Activated T-cell treated with anti-CD3 and anti-CD28 coated beads, Interleukin-2, amount 50 U/mL, for 48 hours (primary cell): ENCODE data around the gene RUNX2.

Experiments used
- DNase-seq, 2 experiments: peaks; one replicate each; pipeline ENCODE4 v3.0.0-alpha.2; 2020

RUNX2 gene

GRCh38 chr6:45563041-45563440 is 234.9 kb downstream of the RUNX2 start:
- no peak for DNase-seq

DNA sequence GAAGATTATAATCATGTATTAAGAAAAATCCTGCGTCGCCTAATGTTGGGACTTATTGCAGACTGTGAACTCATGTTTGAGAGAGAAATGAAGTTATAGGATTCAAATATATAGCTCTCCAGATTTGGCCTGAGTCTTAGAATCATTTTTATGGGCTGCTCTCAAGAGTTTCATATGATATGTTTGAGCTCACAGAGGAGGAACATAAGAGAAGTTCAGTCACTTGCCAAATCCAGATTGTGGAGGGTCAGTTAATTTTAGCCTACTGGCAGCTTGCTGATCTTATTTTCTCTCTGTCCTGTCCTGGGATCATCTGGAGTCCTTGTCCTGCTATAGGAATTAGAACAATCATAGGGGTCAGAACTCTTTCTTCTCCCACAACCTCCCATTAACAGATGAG is 235.7 kb downstream of the RUNX2 start:
- no peak for DNase-seq

- no peak for DNase-seq
Measured at GRCh38 chr6:45566882-45567281, 238.8 kb downstream of the RUNX2 start.

DNA sequence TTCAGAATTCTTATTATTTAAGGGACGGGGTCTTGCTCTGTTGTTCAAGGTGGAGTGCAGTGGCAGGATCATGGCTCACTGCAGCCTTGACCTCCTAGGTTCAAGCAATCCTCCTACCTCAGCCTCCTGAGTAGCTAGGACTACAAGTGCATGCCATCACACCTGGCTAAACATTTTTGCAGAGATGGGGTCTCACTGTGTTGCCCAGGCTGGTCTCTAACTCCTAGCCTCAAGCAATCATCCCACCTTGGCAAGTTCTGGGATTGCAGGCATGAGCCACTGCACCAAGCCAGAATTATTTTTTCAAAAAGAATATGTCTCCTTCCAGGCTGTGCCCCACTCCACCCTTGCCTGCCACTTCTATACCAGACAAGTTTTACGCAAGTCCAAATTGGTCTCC is 239.7 kb downstream of the RUNX2 start:
- no peak for DNase-seq

GRCh38 chr6:45568626-45569025 is 240.5 kb downstream of the RUNX2 start:
- DNase-seq: no peak

DNA sequence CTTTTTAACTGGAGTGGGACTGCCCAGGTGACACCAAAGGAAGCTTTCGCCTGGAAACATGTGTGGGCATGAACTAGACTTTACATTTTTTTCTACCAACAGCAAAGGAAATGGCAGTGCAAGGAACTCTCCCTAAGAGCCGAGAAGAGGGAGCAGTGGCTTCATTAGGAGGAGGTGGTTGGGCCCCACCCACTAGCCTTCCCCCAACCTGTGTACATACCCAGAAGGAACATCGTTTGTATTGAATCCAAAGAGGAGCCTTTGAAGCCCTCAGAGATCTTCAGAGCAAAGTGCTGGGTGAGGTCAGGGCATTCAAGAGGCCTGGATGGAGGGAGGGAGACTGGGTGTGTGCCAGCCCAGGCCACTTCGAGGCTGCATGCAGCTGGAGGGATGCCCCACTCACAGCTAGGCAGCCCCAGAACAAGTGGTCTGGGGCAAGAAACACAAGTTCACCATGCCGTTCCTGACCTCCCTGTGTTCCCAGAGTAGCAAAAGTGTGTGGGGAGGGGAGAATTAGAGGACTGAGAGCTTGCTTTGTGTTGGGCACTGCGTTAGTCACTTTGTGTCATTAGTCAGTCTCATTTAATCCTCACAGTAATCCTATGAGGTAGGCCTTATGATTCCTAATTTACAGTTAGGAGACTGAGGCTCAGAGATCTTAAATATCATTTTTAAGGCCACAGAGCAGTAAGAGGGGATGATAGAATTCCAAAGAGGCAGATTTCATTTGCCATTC is 241.2 kb downstream of the RUNX2 start:
- DNase-seq: no peak

- DNase-seq: no peak
Measured at GRCh38 chr6:45571159-45571558, 243.0 kb downstream of the RUNX2 start.

- DNase-seq: no peak
Measured at GRCh38 chr6:45572833-45573232, 244.7 kb downstream of the RUNX2 start.

DNA sequence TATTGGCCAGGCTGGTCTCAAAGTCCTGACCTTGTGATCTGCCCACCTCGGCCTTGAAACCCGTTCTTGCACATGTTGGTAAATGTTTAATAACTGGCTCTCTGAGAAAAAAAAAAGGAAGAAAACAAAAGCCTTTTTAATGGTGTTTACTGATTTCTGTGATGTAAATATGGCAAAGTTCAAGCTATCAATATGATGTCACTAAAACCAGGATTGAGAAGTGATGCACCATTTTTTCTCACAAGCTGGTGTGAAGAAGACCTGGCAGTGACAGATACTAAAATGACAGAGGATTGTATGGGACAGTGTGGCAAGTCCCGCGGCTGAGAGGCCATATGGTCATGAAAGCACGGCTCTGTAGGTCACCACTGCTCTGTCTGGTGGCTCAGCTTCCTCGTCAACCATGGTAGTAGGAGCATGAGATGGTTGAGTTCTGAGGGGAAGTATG is 245.9 kb downstream of the RUNX2 start:
- no peak for DNase-seq

DNA sequence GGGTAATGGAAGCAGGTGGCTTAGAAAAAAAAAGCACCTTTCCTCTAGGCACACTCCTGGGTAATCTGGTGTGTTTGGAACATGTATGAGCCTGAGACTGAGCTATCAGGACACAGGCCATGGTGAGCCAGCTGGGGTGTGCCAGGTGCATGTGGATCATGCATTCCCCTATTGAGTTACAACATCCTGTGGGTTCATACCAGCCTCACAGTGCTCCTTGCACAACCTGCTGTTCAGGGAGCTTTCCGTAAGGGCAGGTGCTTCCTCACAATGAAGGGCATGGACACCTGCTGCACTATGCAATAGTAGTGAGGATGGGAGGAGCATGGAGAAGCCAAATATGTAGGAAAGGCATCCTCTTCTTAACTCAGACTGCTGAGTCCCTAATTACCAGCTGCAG is 246.8 kb downstream of the RUNX2 start:
- no peak for DNase-seq

DNA sequence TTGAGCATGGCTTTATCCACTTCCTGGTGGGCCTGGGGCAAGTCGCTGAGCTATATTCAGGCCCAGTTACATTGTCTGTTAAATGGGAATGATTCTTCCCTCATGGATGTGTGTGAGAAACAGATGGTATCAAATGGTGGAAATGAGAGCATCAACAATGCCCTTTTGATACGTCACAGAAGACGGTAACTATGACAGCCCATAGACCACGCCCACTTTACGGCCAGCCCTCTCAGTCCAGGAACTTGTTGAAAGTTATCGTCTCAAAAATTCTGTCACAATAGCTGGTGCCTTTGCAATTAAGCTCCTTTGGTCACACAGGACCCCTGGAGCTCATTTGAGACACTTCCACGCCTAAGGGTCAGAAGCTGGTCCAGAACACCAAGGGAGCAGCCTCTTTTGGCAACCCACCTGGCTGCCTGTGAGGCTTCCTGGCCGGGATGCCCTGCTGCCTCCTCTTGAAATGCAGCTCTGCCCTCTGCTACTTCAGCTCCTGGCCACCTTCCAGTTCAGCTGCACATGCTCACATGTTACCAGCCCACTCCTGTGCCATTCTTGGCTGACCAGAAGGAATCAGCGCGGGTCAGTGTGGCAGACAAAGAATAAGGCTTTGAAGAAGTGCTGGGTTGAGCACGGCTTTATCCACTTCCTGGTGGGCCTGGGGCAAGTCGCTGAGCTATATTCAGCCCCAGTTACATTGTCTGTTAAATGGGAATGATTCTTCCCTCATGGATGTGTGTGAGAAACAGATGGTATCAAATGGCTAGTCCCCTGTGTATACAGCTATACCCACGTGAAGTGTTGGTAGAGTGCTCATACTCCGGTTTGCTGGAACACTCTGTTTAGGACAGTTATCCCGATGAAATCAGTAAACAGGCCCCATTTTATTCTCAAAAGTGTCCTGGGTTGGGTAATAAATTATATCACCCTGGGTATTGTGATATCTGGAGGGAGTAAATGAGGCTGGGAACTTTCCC is 248.8 kb downstream of the RUNX2 start:
- no peak for DNase-seq

GRCh38 chr6:45577836-45578504 is 249.8 kb downstream of the RUNX2 start:
- no peak for DNase-seq

GRCh38 chr6:45584127-45584526 is 256.0 kb downstream of the RUNX2 start:
- no peak for DNase-seq

GRCh38 chr6:45586216-45587171 is 258.4 kb downstream of the RUNX2 start:
- peak; percentile 53 to 55 for DNase-seq

GRCh38 chr6:45587229-45588060 is 259.3 kb downstream of the RUNX2 start:
- no peak for DNase-seq

GRCh38 chr6:45589367-45589766 is 261.2 kb downstream of the RUNX2 start:
- DNase-seq: no peak

- DNase-seq: no peak
Measured at GRCh38 chr6:45590226-45590625, 262.1 kb downstream of the RUNX2 start.

DNA sequence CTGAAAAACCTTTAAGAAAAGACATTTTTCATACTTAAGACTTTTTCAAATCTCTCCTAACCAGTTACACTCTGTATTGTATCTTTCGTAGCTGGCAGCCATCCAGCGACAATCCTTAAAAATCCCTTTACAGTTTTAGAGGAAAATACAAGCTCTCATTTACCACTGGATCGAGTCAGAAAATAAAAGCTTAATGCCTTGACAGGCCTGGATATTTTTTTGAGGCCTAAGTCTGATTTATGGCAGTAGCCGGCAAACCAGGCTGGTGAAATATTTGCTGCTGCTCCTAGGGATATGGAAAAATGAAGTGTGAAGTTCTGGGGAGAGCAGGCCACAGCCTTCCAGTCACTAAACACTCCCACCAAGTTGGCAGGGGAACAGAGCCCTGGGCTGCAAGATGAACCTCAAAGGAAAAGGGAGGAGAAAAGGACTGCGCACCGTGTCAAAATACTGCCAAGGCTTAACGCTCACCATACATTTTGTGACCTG is 262.6 kb downstream of the RUNX2 start:
- DNase-seq: no peak

- DNase-seq: no peak
Measured at GRCh38 chr6:45591306-45591705, 263.2 kb downstream of the RUNX2 start.

DNA sequence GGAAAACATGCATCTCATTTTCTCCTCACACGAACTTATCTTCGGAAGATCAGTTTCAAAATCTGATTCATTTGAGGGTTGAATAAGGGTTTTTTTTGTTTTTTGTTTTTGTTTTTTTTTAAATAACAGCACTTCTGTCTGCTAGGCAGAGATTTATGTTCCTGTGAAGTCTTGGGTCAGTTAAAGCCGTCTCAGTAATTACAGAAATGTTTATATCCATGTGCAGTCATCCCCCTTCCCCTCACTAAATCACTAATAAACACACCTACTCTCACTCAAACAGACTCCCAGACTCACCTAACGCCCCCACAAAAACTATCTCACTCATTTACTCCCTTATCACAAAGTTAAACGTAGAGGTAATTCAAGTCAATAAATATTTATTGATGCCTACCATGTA is 263.8 kb downstream of the RUNX2 start:
- DNase-seq: no peak

DNA sequence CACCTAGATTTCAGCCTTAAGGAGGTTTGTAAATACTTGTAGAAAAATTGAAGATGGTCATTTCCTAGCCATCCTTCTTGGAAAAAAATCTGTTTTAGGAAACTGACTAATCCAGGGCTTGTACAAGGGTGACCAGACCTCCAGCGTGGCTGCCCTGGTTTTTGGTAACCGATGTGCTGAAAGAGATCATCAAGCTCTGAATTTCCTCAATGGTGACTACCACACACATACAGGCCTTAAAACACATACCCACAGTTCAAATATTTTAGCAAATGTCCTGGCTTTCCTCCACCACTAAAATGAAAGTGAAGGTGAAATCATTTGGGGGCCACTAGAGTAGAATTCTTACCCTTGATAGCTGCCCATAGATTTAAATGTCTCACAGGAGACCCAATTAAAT is 264.9 kb downstream of the RUNX2 start:
- DNase-seq: no peak
